ENCODE data around the gene CLPSL2.

DNA sequence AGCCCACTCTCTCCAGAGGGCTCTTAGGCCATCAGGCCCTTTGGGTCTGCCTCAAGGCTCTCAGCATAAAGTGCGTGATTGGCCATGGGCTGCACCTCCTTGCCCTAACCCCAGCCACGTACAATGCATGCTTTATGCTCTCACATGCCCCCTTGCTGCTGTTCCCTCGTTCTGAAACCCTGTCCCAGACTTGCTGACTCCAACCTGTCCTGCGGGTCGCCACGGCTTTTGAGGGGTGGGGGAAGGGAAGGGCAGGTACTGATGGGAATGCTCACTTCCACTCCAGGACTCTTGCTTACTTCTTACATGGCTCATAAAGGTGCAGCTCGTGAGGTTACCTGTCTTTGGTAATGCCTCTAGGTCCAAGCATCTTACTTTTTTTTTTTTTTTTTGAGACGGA, 33.6 kb upstream of the CLPSL2 start:
- TF ChIP-seq, protein P1, sequence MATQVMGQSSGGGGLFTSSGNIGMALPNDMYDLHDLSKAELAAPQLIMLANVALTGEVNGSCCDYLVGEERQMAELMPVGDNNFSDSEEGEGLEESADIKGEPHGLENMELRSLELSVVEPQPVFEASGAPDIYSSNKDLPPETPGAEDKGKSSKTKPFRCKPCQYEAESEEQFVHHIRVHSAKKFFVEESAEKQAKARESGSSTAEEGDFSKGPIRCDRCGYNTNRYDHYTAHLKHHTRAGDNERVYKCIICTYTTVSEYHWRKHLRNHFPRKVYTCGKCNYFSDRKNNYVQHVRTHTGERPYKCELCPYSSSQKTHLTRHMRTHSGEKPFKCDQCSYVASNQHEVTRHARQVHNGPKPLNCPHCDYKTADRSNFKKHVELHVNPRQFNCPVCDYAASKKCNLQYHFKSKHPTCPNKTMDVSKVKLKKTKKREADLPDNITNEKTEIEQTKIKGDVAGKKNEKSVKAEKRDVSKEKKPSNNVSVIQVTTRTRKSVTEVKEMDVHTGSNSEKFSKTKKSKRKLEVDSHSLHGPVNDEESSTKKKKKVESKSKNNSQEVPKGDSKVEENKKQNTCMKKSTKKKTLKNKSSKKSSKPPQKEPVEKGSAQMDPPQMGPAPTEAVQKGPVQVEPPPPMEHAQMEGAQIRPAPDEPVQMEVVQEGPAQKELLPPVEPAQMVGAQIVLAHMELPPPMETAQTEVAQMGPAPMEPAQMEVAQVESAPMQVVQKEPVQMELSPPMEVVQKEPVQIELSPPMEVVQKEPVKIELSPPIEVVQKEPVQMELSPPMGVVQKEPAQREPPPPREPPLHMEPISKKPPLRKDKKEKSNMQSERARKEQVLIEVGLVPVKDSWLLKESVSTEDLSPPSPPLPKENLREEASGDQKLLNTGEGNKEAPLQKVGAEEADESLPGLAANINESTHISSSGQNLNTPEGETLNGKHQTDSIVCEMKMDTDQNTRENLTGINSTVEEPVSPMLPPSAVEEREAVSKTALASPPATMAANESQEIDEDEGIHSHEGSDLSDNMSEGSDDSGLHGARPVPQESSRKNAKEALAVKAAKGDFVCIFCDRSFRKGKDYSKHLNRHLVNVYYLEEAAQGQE (IDR thresholded peaks at IDR 0.05; ENCODE audit: insufficient read depth in 1 of 2, low read depth in 2 of 2, low read length in 2 of 2) = no peak
- no peak for TF ChIP-seq FOXP2 (optimal IDR thresholded peaks at IDR 0.05; ENCODE audit: borderline replicate concordance, extremely low read depth, extremely low read length, insufficient read depth)
- no peak for TF ChIP-seq POLR2AphosphoS5 (IDR thresholded peaks at IDR 0.05; ENCODE audit: low read depth, low read length)
- TF ChIP-seq TAF1 (IDR thresholded peaks at IDR 0.05; ENCODE audit: borderline replicate concordance, insufficient read depth, low read length) = no peak
